Transverse colon (tissue), 4 donors: ENCODE measurements around the gene SLF2. TPM values are rescaled to one million over a fixed set of nuclear protein-coding genes. Genes with fewer than 3 reads are reported as not detected.
A peak's percentile ranks its signal among the peaks of the same experiment; 100 is the strongest.

Source experiments
- DNase-seq: peaks from one replicate; pipeline ENCODE4 v3.0.0-alpha.2; 2019
- H3K27ac ChIP-seq, 4 donors: fragments of 200-600 bp; sonication (generic); 2 replicates each; pipeline ENCODE4 v1.5.1; 2016 to 2018; ENCODE audit warnings: inconsistent platforms in 4 of 4
- H3K27me3 ChIP-seq: fragments of 200-600 bp; sonication (generic); 2 replicates; pipeline ENCODE4 v1.5.1; 2017; ENCODE audit warnings: inconsistent platforms
- H3K36me3 ChIP-seq, 4 donors: fragments of 200-600 bp; sonication (generic); 2 replicates each; pipeline ENCODE4 v1.5.1; 2017 to 2019; ENCODE audit warnings: inconsistent platforms in 4 of 4
- H3K4me1 ChIP-seq, 4 donors: fragments of 200-600 bp; sonication (generic); 2 replicates each; pipeline ENCODE4 v1.5.1; 2017 to 2020; ENCODE audit warnings: inconsistent platforms in 4 of 4
- H3K4me3 ChIP-seq, 4 donors: fragments of 200-600 bp; sonication (generic); 1 replicate in 1 of 4; 2 replicates in 3 of 4; pipeline versions ENCODE4 v1.5.1 to v1.6.1; 2017 to 2019; ENCODE audit warnings: inconsistent platforms in 4 of 4
- H3K9me3 ChIP-seq, 2 donors: fragments of 200-600 bp; sonication (generic); 2 replicates each; pipeline ENCODE4 v1.5.1; 2017 to 2019; ENCODE audit warnings: inconsistent platforms in 2 of 2
- EP300 ChIP-seq: sonication (generic); formaldehyde crosslinking; IDR thresholded peaks from one replicate; pipeline ENCODE4 v1.6.1; 2017; ENCODE audit warnings: antibody characterized with exemption, low read depth
- POLR2A ChIP-seq: fragments of 450-650 bp; IDR thresholded peaks from one replicate; pipeline ENCODE4 v1.6.1; 2016; ENCODE audit warnings: antibody characterized with exemption, mild to moderate bottlenecking, moderate library complexity
- POLR2AphosphoS5 ChIP-seq, 3 donors: sonication (generic); formaldehyde crosslinking; IDR thresholded peaks; one replicate each; pipeline ENCODE4 v1.6.1; 2016; ENCODE audit warnings: antibody characterized with exemption in 3 of 3
- WGBS, 2 donors: methylation state at CpG; one replicate each; pipeline ENCODE4 v1.1.5; 2018; ENCODE audit warnings: low coverage in 1 of 2; 5-methylcytosine and 5-hydroxymethylcytosine counted together
- in situ Hi-C, 4 donors: fragments of 200-750 bp; cut with MboI; loops; one replicate each; pipeline versions ENCODE4 v1.15.0 to v1.15.1; 2017; ENCODE audit warnings: low sequenced_read_pairs in 3 of 4, low pct_ligation_motif_present in 1 of 4, low pct_unique_long_range_greater_than_20kb in 1 of 4
- intact Hi-C: fragments of 100-400 bp; cut with DNase I; formaldehyde crosslinking; loops from one replicate; pipeline ENCODE4 v1.15.1; 2023; ENCODE audit warnings: low total_unique reads
- total RNA-seq, 4 donors: library from RNA; depleted of rRNA; stranded (reverse); fragments of >200 nt; gene quantifications; one replicate each; pipeline ENCODE4 v1.1.0, GENCODE V29; 2016
- TF ChIP-seq, protein P1 (sequence below), 5 experiments: fragments of 200-600 bp in 3 of 5; fragments of 450-650 bp in 2 of 5; sonication (generic) in 3 of 5; IDR thresholded peaks; 1 replicate in 2 of 5; 2 replicates in 3 of 5; pipeline ENCODE4 v1.5.1; 2016 to 2017; ENCODE audit warnings: antibody characterized with exemption in 5 of 5, inconsistent platforms in 3 of 5, mild to moderate bottlenecking in 2 of 5, moderate library complexity in 1 of 5

Gene SLF2
- total RNA-seq, 4 donors from 2014 or later, result 25.4 to 55.1 (median 33.1) TPM

DNA sequence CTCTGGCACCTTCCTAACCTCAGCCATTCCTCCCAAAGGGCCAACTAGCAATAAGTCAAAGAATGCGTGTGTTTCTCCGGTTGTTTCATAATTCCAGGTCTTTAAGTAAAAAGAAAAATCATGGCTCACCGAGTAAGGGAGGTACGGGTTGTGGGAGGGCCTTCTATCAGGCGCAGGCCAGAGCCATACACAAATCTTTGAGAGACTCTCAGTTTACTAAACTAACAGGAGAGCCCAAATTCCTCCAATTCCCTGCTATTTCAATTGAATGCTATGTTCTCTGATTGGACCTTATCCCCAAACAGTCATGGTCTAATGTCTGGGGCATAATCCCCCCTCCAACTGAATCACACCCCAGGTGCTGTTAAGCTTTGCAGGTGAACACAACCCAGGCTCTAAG lies 26.2 kb upstream of the SLF2 start:
- no peak for DNase-seq
- Histone ChIP-seq H3K27me3 (peaks cover 2% of the 10 kb centered on the region), H3K4me3 (no peak overlapping the region), H3K36me3 (no peaks in the 10 kb centered on the region), H3K27ac (peak overlapping the region in 1 of 4 donors; percentile 13), H3K4me1 (no peaks in the 10 kb centered on the region), H3K9me3 (no peaks in the 10 kb centered on the region)
- in situ Hi-C loops, result no loop called here
- no peak for TF ChIP-seq POLR2AphosphoS5 (IDR thresholded peaks at IDR 0.05)
- no peak for TF ChIP-seq EP300
- no peak for TF ChIP-seq POLR2A
- TF ChIP-seq, protein P1, sequence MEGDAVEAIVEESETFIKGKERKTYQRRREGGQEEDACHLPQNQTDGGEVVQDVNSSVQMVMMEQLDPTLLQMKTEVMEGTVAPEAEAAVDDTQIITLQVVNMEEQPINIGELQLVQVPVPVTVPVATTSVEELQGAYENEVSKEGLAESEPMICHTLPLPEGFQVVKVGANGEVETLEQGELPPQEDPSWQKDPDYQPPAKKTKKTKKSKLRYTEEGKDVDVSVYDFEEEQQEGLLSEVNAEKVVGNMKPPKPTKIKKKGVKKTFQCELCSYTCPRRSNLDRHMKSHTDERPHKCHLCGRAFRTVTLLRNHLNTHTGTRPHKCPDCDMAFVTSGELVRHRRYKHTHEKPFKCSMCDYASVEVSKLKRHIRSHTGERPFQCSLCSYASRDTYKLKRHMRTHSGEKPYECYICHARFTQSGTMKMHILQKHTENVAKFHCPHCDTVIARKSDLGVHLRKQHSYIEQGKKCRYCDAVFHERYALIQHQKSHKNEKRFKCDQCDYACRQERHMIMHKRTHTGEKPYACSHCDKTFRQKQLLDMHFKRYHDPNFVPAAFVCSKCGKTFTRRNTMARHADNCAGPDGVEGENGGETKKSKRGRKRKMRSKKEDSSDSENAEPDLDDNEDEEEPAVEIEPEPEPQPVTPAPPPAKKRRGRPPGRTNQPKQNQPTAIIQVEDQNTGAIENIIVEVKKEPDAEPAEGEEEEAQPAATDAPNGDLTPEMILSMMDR (IDR thresholded peaks at IDR 0.05), result no peak
- WGBS, 2 donors, result 89 to 94% methylated on average over 3 to 5 of the region's 5 CpGs
- intact Hi-C loops, result no loop called here

DNA sequence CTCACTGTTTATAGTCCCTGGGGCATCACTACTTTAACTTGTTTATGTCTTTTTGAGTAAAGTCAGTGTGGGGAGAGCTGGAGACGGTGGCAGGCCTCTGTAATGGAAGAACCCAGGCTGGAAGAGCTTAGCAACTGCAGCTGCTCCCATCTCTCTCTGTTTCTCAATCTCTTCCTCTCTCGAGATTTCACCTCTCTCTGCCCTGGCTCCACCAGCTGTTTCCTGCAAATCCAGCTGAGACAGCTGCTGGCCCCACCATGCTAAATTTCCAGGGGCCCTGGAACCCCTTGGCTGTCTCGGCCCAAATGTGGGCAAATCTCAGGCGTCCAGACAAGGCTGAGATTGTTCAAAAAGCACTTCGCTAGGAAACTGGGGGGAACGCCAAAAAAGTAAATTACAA lies 25.8 kb upstream of the SLF2 start:
- Histone ChIP-seq H3K36me3 (no peaks in the 10 kb centered on the region), H3K4me1 (no peaks in the 10 kb centered on the region), H3K27ac (peak overlapping the region in 1 of 4 donors; percentile 13), H3K4me3 (no peak overlapping the region), H3K9me3 (no peaks in the 10 kb centered on the region), H3K27me3 (peaks cover 2% of the 10 kb centered on the region)
- no peak for DNase-seq
- intact Hi-C loops (no loop called here), in situ Hi-C loops (no loop called here)
- no peak for TF ChIP-seq POLR2AphosphoS5 (IDR thresholded peaks at IDR 0.05)
- no peak for TF ChIP-seq POLR2A
- TF ChIP-seq EP300, result no peak
- TF ChIP-seq, protein P1 (IDR thresholded peaks at IDR 0.05), result no peak
- WGBS, 2 donors, result 47 to 54% methylated on average over 5 to 6 of the region's 6 CpGs

DNA sequence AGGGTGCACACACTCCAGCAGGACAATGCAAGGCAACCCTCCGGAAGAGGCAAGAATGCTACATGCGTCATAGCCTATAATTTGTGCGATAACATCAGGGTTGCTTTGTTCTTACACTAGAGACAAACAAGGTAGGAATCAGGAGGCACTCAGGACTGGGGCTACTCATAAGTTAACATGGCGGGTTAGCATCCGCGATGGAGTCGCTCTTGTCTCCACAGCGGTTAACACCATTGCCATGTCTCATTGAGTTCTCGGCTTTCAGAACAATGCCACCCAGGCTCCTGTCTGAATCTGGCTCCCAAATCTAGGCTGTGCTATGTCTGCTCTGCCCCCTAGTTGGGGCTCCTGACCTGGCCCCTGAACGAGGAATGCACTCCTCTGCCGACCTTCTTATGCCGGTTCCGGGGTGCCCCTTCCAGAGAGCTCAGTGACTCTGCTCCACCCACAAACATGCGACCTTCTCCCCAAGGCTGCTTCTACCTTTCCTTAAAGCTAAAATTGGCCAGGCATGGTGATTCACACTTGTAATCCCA lies 24.9 kb upstream of the SLF2 start:
- peaks cover 2% of the 10 kb centered on the region for H3K27me3 ChIP-seq
- no peaks in the 10 kb centered on the region for H3K4me1 ChIP-seq
- H3K9me3 ChIP-seq, result no peaks in the 10 kb centered on the region
- 91 to 93% methylated on average over 3 to 14 of the region's 14 CpGs for WGBS, 2 donors
- in situ Hi-C loops, result no loop called here
- intact Hi-C loops, result no loop called here
- H3K27ac ChIP-seq, result no peak overlapping the region
- no peak overlapping the region for H3K4me3 ChIP-seq
- no peak for TF ChIP-seq POLR2AphosphoS5 (IDR thresholded peaks at IDR 0.05)
- no peak for TF ChIP-seq EP300
- TF ChIP-seq, protein P1 (IDR thresholded peaks at IDR 0.05), result no peak
- no peak for TF ChIP-seq POLR2A
- H3K36me3 ChIP-seq, result no peaks in the 10 kb centered on the region
- no peak for DNase-seq

DNA sequence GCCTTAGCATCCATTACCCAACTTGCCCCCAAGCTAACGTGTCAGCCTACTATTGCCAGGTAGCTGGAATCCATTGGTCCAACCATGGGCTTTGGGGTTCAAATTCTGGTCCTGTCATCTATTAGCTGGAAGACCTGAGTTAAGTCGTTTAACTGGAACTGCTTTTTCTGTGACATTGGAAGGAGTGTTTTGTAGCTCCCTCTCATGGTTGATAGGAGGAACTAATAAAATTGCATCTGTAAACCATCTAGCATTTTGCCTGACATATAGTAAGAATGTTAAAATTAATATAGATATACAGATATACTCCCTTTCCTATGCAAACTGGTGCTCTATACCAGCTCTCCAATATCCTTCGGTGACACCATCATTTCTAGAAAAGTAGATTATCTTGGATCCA lies 23.8 kb upstream of the SLF2 start:
- TF ChIP-seq POLR2AphosphoS5 (IDR thresholded peaks at IDR 0.05), result no peak
- TF ChIP-seq, protein P1 (IDR thresholded peaks at IDR 0.05), result peak in 3 of 5 experiments; percentile 12 to 14 (median 12)
- H3K27ac ChIP-seq, result no peak overlapping the region
- H3K27me3 ChIP-seq, result peaks cover 2% of the 10 kb centered on the region
- no peak for DNase-seq
- no peaks in the 10 kb centered on the region for H3K4me1 ChIP-seq
- no peaks in the 10 kb centered on the region for H3K9me3 ChIP-seq
- intact Hi-C loops (no loop called here), in situ Hi-C loops (no loop called here)
- 60 to 63% methylated on average over 2 to 3 of the region's 3 CpGs for WGBS, 2 donors
- H3K4me3 ChIP-seq, result no peak overlapping the region
- H3K36me3 ChIP-seq, result no peaks in the 10 kb centered on the region
